Measurements from ENCODE around the gene BTRC.
A peak's percentile ranks its signal among the peaks of the same experiment; 100 is the strongest.
"Not testable (repeated sequence)": the region's sequence is repeated elsewhere in the genome, so short reads cannot be mapped to it uniquely, and the experiment has no call there.

BTRC gene

GRCh38 chr10:101569622-101570427 lies 215.9 kb downstream of the BTRC start:
- peak; percentile 89 for DNase-seq

- DNase-seq = peak; percentile 61
Observed at GRCh38 chr10:101570428-101571270, 216.7 kb downstream of the BTRC start.

DNA sequence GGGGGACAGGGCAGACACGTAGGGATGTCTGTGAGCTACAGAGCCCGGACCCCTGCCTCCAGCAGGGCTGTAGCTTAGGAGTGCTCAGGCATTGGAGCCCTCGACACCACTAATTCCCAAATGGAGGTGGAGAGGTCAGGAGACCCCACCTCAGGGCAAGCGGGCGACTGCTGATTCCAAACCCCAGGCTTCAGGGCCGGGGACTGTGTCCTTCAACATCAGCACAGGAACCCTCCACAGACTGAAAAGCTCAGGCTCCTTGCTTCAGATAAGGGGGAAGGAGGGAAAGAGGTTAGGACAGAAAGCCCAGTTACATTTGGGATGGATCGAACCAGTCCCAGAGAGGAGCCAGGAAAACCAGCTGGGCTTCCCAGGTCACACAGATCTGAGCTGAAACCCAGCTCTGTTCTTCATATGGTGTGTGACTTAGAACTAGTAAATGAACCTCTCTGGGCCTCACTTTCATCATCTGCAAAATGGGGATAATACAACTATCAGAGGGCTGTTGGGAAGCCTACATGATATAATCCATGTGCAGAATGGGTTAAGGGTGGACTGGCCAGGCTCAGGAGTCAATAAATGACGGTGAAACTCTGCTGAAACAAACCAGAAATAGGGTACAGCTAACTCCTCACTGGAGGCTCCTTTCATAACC lies 217.4 kb downstream of the BTRC start:
- no peak for DNase-seq

DNA sequence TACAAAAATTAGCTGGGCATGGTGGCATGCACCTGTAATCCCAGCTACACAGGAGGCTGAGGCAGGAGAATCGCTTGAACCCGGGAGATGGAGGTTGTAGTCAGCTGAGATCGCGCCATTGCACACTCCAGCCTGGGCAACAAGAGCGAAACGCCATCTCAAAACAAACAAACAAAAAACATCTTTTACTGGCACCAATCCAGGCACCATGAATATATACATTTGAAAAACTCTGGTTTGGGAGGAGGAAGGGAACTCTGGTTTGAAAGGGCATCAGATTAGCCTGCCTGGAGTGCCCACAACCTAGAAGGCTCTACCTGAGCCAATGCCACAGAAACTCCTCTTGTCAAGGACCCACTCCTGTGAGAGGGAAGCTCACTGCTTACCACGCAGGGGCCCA lies 218.2 kb downstream of the BTRC start:
- no peak for DNase-seq

DNA sequence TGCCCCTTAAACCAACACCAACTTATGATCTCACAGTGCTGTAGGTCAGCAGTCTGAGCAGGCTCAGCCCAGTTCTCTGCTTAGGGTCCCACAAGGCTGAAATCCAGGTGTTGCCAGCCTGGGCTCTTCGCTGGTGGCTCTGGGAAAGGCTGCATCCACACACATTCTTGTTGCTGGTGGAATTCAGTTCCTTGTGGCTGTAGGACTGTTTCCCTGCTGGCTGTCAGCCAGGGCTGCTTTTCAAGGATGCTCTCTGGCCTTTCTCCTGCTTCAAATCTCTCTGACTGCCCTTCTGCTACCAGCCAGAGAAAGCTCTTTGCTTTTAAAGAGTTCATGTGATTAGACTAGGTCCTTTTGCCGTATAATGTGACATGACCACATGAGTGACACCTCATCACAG lies 218.8 kb downstream of the BTRC start:
- no peak for DNase-seq

DNA sequence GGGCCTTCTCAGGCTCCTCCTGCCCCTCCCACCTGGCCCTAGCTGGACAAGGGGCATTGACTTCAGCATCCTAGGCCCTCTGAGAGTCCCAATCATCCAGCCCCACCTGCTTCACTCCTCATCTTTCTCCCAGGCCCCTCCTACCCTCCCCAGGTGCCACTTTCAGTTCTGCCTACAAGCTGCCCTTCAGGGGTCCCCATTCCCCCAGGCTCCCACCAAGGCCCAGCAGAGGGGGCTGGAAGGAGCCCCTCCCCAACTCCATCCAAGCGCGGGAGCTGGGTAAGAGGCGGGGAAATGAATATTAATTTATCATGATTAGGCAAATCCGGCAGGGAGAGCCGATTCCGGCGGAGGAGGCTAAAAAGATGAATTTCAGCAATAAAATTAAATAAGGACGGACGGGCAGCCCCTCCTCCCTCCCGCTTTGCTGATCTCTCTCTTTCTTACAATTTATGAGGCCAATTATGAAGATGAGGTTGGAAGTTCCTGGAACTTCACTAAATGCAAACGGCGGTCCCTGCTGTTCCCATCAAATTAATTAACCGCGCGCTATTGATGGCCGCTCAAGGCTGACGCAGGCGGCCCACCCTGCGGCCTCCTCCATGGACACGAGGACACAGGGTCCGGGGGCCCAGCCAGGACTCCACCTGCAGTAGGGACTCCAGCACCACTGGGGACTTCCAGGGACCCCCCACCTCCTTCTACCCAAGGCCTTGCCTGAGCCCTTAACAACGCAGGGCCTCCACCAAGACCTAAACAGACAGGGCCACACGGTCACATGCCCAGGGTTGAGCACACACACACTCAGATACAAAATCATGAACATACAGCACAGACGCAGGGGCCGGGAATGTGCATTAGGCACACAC lies 220.2 kb downstream of the BTRC start:
- no peak for DNase-seq

GRCh38 chr10:101575091-101575490 lies 221.1 kb downstream of the BTRC start:
- no peak for DNase-seq

DNA sequence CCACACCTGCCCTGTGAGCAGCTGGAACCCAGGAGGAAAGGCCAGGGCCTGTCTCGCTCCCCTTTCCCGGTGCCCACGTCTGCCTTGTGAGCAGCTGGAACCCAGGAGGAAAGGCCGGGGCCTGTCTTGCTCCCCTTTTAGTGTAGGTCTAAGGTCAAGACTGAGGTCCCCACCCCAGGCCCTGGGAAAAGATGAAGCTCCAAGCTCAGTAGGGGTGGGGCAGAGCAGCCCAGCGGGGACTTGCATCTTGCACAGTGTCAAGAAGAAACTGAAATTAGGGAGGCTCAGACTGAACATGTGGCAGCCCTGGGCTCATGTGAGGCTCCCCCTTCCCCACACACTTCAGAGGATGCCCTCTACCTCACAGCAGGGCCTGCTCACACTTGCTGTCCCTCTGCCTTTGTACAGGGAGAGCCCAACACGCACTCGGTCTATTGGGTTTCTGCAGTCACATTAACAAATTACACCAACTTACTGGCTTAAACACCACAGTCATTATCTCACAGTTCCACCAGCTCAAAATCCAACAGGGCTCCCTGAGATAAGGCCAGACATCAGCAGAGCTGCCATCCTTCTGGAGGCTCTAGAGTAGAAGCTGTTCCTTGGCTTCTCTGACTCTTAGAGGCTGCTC lies 221.7 kb downstream of the BTRC start:
- peak; percentile 97 for DNase-seq

DNA sequence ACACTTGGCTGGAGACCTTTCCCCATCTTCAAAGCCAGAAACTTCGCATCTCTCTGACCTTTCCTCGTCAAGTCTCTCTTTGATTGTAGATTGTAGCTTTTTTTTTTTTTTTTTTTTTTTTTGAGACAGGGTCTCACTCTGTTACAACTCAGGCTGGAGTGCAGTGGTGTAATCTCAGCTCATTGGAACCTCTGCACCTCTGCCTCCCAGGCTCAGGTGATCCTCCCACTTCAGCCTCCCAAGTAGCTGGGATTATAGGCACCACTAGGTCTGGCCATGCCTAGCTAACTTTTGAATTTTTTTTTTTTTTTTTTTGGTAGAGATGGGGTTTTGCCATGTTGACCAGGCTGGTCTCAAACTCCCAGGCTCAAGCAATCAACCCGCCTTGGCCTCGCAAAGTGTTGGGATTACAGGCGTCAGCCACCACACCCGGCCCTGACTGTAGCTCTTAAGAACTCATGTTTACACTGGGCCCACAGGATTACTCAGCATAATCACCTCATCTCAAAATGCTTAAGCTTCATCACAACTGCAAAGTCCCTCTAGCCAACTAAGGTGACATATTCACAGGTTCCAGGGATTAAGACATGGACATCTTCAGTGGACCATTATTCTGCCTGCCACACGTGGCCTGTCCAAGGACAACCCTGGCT lies 222.4 kb downstream of the BTRC start:
- DNase-seq = peak; percentile 70

DNA sequence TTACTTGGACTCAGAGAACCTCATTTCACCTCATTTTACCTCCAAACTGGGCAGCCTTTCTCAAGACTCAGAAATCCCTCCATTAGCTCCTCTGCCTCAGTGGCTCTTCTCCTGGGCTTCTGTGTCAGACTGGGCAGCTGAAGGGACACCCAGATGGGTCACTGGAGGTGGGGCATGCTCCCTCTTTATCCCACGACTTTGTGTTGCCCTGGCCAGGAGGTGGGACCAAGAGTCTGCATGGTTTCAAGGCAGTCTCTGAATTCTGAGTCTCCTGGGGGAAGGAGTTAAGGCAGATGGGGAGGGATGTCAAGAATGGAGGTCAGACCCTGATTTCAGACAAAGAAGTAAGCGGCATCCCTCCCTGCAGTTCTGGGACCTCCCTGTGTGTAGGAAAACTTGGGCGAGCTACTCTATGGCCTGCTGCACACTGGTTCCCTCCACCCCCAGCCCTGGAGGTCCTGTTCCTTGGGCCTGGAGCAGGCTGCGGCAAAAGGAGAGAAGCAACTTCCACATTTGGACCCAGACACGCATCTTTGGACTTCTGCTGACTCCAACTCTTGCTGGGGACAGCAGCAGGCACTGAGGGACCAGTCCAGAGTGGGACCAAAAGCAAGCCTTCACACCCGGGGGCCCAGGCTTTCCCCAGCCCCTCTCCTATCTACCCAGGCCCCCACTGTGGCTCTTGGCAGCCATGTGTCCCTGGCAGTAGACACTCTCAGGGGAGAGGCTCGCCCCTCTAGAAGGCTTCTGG lies 223.3 kb downstream of the BTRC start:
- DNase-seq = no peak

DNA sequence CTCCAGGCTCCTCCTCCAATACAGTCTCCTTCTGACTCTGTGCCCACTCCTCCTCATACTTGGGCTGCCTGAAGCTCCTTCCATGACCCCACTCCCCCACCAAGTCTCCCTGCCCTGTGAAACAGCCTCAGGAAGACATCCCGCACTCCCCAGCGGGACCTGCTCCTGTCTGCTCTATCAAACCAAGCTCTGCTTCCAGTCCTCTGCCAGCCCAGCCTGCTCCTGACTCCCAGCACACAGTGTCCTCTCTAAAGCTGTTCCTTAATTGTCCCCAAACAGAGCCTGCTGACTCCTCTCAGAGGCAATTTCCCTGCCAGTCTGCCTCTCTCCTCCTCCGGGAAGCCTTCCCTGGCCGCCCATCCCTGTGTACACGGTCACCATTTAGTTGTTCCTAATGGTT lies 224.2 kb downstream of the BTRC start:
- DNase-seq = no peak

DNA sequence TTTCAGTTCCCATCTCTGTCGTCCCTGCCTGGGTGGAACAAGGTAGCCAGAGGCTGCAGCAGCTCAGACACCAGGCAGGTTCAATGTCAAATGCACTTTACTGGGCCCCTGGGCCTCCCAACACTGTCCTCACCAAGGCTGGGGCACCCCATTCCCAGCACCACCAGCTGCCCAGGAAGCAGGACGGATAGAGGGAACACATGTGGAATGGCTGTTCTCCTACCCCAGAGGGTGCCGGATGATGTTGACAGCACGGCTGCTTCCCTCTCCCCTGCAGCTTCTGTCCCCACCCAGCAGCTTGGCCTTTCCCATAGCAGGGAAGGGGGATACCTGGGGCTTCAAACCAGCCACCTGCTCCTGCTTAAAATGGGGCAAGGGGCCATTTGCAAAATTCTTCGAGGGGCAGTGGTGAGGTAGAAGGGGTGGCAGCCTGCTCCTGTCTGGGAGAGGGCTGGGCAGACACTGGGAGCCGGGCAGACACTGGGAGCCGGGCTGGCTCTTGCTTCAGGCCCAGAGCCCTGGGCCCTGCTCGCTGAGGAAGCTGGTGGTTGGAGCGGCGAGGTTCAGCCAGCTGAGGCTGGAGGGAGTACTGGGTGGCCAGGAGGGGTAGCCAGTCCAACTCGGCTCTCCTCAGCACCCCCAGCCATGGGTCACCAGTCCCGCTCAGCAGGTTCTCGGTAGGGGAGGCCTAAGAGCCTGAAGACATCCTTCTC lies 225.0 kb downstream of the BTRC start:
- DNase-seq = no peak

DNA sequence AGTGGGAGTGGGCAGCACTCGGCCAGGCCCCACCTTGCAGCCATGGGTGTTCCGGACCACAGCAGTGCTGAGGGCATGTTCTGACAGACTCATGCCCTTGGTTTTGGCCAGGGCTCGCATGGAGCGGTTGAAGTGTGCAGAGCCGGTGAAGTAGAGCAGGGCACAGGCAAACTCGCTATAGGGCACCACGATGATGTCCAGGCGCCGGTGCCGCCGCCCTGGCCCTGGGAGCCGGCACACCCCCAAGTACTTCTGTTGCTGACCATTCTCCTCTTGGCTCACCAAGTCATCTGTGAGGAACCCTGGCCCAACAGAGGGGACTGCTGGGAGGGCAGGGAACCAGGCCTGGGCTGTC lies 225.5 kb downstream of the BTRC start:
- no peak for DNase-seq

GRCh38 chr10:101580486-101581399 lies 226.8 kb downstream of the BTRC start:
- no peak for DNase-seq

GRCh38 chr10:101585841-101586240 lies 231.9 kb downstream of the BTRC start:
- no peak for DNase-seq

- DNase-seq = peak; percentile 98
Observed at GRCh38 chr10:101587725-101588653, 234.0 kb downstream of the BTRC start, which contains the start of the genes DPCD and POLL. Gene DPCD (plus strand): TSS chr10:101588321. CDS start chr10:101588337, 16 bp downstream. Gene POLL (minus strand): TSS chr10:101588257. CDS start chr10:101587360, 897 bp downstream.

DNA sequence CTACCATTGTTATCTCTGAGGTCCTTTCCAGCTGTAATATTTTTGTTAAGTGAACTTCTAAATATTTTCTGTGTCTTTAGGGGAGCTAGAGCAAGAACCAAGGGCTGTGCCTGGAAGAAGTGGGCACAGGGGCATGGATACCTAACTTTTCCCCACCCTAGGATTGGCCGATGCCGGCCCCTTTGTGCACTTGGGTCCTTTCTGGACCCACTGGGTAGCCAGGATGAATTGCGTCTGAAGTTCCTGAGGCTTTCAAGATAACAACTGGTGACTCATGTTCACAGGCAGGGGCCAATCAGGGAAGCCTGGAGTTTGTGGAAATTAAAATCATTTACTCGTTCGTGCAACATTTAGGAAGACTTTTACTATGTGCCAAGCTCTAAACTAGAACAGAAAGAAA lies 234.9 kb downstream of the BTRC start:
- peak; percentile 39 for DNase-seq

- not testable (repeated sequence) for DNase-seq
Observed at GRCh38 chr10:101593331-101593730, 239.4 kb downstream of the BTRC start.
